Hindlimb muscle (tissue), 1 donor: ENCODE measurements around the gene CCDC124. TPM values are rescaled to one million over a fixed set of nuclear protein-coding genes. Genes with fewer than 3 reads are reported as not detected.

Experiments used
- DNase-seq: peaks from one replicate; pipeline ENCODE4 v3.0.0-alpha.2; 2013
- polyA plus RNA-seq: library from polyadenylated mRNA; unstranded; fragments of 120-200 nt; gene quantifications from one replicate; pipeline ENCODE4 v1.2.1, GENCODE V29; 2013; ENCODE audit not compliant: insufficient read length

Gene CCDC124
- polyA plus RNA-seq, 1 donor: 72.0 TPM

DNA sequence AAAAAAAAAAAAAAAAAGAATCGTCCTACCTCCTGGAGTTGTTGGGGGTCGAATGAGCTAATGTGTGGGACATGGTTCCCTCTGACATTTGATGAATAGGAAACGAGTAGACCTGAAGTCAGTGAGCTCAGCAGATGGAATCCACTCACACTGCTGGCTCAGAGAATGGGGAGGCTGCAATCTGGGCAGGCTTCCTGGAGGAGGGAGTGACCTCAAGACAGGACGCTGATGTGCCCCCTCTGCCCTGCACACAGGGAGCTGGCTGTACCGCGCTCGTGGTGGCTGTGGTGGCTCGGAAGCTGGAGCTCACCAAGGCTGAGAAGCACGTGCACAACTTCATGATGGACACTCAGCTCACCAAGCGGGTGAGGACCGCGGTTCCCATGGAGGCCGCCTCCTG is 55.3 kb downstream of the CCDC124 start:
- no peak for DNase-seq

DNA sequence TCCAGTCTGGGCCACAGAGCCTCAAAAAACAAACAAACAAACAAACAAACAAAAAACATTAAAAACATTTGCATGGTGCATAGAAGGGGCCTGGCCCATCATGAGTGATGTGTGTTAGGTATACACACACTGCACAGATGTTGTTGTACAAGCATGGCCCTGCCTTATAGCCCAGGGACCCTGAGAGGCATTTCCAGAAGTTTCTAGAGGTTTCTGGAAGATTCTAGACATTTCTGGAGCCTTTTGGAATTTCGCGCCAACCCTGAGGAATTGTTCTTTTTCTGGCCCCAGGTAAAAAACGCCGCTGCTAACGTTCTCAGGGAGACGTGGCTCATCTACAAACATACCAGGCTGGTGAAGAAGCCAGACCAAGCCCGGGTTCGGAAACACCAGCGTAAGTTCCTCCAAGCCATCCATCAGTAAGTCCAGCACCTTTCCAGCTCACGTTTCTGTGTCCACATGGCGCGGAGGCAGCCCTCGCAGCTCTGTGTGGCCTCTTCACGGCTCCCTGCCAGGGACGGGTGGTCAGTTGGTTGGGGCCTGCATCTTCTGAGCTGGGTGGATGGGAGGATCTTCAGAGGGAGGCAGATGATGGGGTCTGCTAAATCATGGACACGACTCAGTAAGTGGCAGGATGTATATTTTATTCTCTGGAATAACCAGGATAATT is 56.7 kb downstream of the CCDC124 start:
- DNase-seq: no peak

DNA sequence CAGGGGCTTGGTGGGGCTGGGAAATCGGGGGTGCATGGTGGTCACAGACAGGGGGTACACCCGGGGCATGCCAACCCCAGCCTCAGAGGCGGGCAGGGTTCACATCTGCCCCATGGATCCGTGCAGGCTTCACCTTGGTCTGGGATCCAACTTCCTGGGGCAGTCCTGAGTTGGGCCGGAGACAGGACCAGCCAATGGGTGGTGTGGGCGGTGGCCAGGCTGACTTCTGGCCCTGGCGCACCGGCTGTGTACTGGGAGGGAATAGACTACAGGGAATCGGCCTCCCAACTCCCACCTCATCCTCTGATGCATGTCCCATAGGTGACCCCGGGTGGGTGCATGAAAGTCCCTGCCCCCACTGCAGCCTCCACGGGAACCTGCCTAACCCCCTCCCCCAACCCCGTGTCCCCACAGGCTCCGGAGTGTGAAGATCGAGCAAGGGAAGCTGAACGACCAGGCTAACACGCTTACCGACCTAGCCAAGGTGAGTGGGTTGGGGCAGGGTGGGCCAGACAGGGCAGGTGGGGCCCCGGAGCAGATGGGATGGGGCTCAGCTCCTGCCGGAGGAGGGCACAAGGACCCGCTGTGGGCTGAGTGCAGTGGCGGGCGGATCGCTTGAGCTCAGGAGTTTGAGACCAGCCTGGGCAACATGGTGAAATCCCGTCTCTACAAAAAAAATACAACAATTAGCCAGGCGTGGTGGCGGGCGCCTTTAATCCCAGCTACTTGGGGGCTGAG is 60.4 kb downstream of the CCDC124 start:
- DNase-seq: no peak

Other genes starting within 250 kb of the CCDC124 start
- gene UNC13A, start 244.7 kb upstream of the CCDC124 start, polyA plus RNA-seq: 0.10 TPM
- 43.6 TPM for gene MAP1S, start 213.5 kb upstream of the CCDC124 start, polyA plus RNA-seq
- 1.2 TPM for gene FCHO1, start 181.5 kb upstream of the CCDC124 start, polyA plus RNA-seq
- 0.14 TPM for gene B3GNT3, start 137.9 kb upstream of the CCDC124 start, polyA plus RNA-seq
- not detected for gene INSL3, start 111.5 kb upstream of the CCDC124 start, polyA plus RNA-seq
- gene JAK3, start 85.0 kb upstream of the CCDC124 start, polyA plus RNA-seq: 3.7 TPM
- gene RPL18A, start 73.1 kb upstream of the CCDC124 start, polyA plus RNA-seq: 2,715 TPM
- 0.05 TPM for gene SLC5A5, start 61.1 kb upstream of the CCDC124 start, polyA plus RNA-seq
- 0.63 TPM for gene KCNN1, start 34.1 kb downstream of the CCDC124 start, polyA plus RNA-seq
- gene ARRDC2, start 75.2 kb downstream of the CCDC124 start, polyA plus RNA-seq: 4.5 TPM
- 0.75 TPM for gene IL12RB1, start 153.9 kb downstream of the CCDC124 start, polyA plus RNA-seq
- gene MAST3, start 164.8 kb downstream of the CCDC124 start, polyA plus RNA-seq: 17.3 TPM
- 66.1 TPM for gene PIK3R2, start 220.1 kb downstream of the CCDC124 start, polyA plus RNA-seq
- gene IFI30, start 240.8 kb downstream of the CCDC124 start, polyA plus RNA-seq: 2.9 TPM